Measurements from ENCODE around the gene MAP4. TPM values are rescaled to one million over a fixed set of nuclear protein-coding genes. Genes with fewer than 3 reads are reported as not detected.
A peak's percentile ranks its signal among the peaks of the same experiment; 100 is the strongest.

Gene MAP4
- total and polyA plus RNA-seq, 2 of the 13 experiments (the other 11 are each of a cell fraction or from before 2014, with no cell fraction given), result 33.1 to 38.7 TPM

DNA sequence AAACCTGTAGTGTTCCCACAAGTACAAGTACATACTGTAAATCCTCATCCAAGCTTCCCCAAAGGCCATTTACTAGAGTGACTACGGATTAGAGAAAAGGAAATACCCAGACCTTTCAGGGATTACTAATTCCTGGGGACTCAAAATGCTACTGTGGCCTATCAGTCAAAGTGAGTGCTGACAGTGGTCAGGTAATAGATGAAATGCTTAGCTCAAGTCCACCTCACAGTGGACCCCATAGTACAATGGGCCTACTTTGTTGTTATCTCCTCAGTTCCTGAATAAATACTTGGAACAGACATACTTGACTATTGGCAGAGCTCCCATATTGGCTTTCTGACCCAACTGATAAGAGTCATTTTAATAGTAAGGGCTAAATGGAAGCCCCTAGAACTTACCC, 61.6 kb downstream of the MAP4 start:
- Histone ChIP-seq H3K9ac (ENCODE audit: insufficient read depth, low read depth, low read length) (peak overlapping the region; percentile 32), H3K36me3 (replicated peaks in 1 of 2; ENCODE audit: control insufficient read depth in 1 of 2, insufficient read depth in 2 of 2, low read length in 2 of 2) (peaks cover 0 to 2% of the 10 kb centered on the region in 2 experiments; a peak in 1 of 5 replicates), H3K4me1 (ENCODE audit: insufficient read depth, low read length) (peaks cover 59% of the 10 kb centered on the region), H4K20me1 (ENCODE audit: insufficient read depth, low read length) (no peaks in the 10 kb centered on the region), H3K79me2 (ENCODE audit: insufficient read depth, low read length) (peaks cover 9% of the 10 kb centered on the region), H3K4me2 (ENCODE audit: low read depth, low read length) (peak overlapping the region; percentile 27), H3K27ac (ENCODE audit: extremely low read length, insufficient read depth, low read length) (peak overlapping the region; percentile 79), H3K4me3 (replicated peaks in 1 of 3; ENCODE audit: insufficient read depth in 1 of 3, low read depth in 2 of 3, low read length in 3 of 3) (no peak overlapping the region), H3K9me3 (ENCODE audit: low read length) (no peaks in the 10 kb centered on the region), H2AFZ (ENCODE audit: low read length) (no peak overlapping the region), H3K27me3 (ENCODE audit: control insufficient read depth in 1 of 2, insufficient read depth in 2 of 2, low read length in 2 of 2) (no peaks in the 10 kb centered on the region)
- 8% methylated on average over 1 of the region's 1 CpG for WGBS (ENCODE audit: low lambda C conversion rate)
- DNase-seq (ENCODE audit: low spot score) (peak; percentile 97), ATAC-seq (peak; percentile 97), FAIRE-seq (peak; percentile 82)
- POLR2A ChIA-PET, result interaction anchor here (1.2 to 1.9 kb wide), 2 partner anchors 9 to 134 kb away, joined by 3 to 7 read pairs; no protein-coding TSS in a partner anchor
- intact Hi-C loops (cut with micrococcal nuclease; ENCODE audit: unreplicated experiment), result no loop called here
- BruUV-seq (replicated peaks), result no TSS peak
- CTCF ChIA-PET (ENCODE audit: low intra/inter-chr PET ratio, low total read pairs), result no interaction called here
- in situ Hi-C loops (cut with HindIII; ENCODE audit: extremely low pct_ligation_motif_present, low pct_unique_long_range_greater_than_20kb), result no loop called here
- TF ChIP-seq, protein P1, sequence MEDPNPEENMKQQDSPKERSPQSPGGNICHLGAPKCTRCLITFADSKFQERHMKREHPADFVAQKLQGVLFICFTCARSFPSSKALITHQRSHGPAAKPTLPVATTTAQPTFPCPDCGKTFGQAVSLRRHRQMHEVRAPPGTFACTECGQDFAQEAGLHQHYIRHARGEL (CRISPR knock-in tag; IDR thresholded peaks at IDR 0.05), result no peak
- TF ChIP-seq, protein P2, sequence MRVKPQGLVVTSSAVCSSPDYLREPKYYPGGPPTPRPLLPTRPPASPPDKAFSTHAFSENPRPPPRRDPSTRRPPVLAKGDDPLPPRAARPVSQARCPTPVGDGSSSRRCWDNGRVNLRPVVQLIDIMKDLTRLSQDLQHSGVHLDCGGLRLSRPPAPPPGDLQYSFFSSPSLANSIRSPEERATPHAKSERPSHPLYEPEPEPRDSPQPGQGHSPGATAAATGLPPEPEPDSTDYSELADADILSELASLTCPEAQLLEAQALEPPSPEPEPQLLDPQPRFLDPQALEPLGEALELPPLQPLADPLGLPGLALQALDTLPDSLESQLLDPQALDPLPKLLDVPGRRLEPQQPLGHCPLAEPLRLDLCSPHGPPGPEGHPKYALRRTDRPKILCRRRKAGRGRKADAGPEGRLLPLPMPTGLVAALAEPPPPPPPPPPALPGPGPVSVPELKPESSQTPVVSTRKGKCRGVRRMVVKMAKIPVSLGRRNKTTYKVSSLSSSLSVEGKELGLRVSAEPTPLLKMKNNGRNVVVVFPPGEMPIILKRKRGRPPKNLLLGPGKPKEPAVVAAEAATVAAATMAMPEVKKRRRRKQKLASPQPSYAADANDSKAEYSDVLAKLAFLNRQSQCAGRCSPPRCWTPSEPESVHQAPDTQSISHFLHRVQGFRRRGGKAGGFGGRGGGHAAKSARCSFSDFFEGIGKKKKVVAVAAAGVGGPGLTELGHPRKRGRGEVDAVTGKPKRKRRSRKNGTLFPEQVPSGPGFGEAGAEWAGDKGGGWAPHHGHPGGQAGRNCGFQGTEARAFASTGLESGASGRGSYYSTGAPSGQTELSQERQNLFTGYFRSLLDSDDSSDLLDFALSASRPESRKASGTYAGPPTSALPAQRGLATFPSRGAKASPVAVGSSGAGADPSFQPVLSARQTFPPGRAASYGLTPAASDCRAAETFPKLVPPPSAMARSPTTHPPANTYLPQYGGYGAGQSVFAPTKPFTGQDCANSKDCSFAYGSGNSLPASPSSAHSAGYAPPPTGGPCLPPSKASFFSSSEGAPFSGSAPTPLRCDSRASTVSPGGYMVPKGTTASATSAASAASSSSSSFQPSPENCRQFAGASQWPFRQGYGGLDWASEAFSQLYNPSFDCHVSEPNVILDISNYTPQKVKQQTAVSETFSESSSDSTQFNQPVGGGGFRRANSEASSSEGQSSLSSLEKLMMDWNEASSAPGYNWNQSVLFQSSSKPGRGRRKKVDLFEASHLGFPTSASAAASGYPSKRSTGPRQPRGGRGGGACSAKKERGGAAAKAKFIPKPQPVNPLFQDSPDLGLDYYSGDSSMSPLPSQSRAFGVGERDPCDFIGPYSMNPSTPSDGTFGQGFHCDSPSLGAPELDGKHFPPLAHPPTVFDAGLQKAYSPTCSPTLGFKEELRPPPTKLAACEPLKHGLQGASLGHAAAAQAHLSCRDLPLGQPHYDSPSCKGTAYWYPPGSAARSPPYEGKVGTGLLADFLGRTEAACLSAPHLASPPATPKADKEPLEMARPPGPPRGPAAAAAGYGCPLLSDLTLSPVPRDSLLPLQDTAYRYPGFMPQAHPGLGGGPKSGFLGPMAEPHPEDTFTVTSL (CRISPR knock-in tag; IDR thresholded peaks at IDR 0.05; ENCODE audit: borderline replicate concordance), result peak; percentile 86; the same call in 1 of the 2 replicates
- TF ChIP-seq SIN3B (IDR thresholded peaks at IDR 0.05; ENCODE audit: low read length) (no peak), SMYD3 (CRISPR knock-in tag; IDR thresholded peaks at IDR 0.05) (no peak), KMT2B (CRISPR knock-in tag; IDR thresholded peaks at IDR 0.05) (no peak), MEF2D (CRISPR knock-in tag; IDR thresholded peaks at IDR 0.05) (no peak)
- TF ChIP-seq, protein P3, sequence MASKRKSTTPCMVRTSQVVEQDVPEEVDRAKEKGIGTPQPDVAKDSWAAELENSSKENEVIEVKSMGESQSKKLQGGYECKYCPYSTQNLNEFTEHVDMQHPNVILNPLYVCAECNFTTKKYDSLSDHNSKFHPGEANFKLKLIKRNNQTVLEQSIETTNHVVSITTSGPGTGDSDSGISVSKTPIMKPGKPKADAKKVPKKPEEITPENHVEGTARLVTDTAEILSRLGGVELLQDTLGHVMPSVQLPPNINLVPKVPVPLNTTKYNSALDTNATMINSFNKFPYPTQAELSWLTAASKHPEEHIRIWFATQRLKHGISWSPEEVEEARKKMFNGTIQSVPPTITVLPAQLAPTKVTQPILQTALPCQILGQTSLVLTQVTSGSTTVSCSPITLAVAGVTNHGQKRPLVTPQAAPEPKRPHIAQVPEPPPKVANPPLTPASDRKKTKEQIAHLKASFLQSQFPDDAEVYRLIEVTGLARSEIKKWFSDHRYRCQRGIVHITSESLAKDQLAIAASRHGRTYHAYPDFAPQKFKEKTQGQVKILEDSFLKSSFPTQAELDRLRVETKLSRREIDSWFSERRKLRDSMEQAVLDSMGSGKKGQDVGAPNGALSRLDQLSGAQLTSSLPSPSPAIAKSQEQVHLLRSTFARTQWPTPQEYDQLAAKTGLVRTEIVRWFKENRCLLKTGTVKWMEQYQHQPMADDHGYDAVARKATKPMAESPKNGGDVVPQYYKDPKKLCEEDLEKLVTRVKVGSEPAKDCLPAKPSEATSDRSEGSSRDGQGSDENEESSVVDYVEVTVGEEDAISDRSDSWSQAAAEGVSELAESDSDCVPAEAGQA (IDR thresholded peaks at IDR 0.05; ENCODE audit: low read depth), result no peak
- TF ChIP-seq, protein P3 (CRISPR knock-in tag; IDR thresholded peaks at IDR 0.05; ENCODE audit: borderline replicate concordance), result no peak
- TF ChIP-seq, protein P4, sequence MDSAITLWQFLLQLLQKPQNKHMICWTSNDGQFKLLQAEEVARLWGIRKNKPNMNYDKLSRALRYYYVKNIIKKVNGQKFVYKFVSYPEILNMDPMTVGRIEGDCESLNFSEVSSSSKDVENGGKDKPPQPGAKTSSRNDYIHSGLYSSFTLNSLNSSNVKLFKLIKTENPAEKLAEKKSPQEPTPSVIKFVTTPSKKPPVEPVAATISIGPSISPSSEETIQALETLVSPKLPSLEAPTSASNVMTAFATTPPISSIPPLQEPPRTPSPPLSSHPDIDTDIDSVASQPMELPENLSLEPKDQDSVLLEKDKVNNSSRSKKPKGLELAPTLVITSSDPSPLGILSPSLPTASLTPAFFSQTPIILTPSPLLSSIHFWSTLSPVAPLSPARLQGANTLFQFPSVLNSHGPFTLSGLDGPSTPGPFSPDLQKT (CRISPR knock-in tag; IDR thresholded peaks at IDR 0.05; ENCODE audit: borderline replicate concordance), result no peak
